ENCODE measurements around the gene TRAF7. TPM values are rescaled to one million over a fixed set of nuclear protein-coding genes. Genes with fewer than 3 reads are reported as not detected.
A peak's percentile ranks its signal among the peaks of the same experiment; 100 is the strongest.

TRAF7 gene
- total RNA-seq, 1 donor from 2014 or later: 44.2 TPM

DNA sequence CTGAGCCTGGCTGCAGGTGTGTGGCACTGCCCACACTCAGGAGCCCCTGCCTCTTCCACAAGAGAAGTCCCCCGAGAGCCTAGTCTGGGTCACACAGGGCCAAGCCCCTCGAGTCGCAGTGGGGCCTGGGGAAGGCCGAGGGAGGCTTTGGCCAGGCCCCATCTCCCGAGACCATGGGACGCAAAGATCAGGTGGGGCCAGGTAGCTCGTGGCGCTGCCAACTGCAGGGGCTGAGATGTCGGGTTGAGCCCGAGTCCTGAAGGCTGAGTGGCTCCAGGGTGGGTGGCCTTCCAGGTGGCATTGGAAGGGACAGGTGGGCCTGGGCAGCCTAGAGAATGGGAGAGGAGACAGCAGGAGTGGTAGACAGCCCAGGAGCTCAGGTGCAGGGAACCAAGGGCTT is 6.3 kb downstream of the TRAF7 start:
- ATAC-seq: no peak
- DNase-seq (ENCODE audit: low spot score): no peak

DNA sequence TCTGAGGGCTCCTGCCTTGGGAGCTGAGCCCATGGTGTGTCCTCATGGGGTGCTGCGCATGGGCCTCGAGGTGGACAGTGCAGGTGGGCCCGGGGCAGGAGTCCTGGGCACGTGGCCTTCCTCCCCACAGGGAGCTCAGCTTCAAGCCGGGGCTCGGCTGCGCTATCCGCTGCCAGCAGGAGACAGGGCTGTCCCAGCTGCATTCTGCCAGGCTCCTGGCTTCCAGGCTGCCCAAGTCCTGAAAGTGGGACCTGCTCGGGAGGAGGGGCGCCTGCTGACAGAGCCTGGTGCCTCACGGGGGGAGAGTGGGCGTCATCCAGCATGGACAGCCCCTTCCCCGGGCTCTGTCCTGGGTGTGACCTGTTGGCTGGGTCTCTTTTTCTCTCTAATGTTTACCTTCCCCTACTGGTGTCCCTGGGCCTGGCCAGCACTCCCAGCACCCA is 7.1 kb downstream of the TRAF7 start:
- no peak for ATAC-seq
- DNase-seq (ENCODE audit: low spot score): no peak

DNA sequence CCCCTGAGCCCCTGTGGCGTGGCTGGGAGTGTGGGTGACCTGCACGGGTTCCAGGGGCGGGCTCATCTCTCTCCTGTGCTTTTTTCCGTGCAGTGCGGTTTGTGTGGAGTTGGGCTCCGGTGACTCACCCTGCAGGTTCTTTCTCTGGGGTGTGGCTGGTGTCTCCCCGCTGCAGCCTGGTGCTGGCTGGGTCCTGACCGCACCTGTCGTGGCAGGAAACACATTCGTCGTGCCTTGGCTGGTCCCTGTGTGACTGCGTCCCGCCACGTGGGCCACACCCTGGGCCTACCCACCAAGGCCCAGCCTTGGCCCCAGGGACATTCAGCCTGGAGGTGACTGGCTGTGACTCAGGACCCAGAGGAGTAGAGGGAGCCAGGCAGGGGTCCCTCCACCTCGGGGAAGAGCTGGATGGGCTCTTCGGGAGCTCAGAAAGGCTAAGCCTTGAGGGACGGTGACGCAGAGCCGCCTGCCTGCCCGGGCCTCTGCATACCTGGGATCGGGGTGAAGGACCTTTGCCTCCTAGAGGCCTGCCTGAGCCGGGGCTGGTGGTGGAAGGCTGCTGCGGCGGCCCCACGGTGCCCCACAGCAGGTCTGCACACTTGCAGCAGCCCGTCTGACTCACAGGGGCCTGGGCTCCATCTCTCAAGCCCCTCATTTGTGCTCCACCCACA is 7.8 kb downstream of the TRAF7 start:
- no peak for ATAC-seq
- no peak for DNase-seq (ENCODE audit: low spot score)

DNA sequence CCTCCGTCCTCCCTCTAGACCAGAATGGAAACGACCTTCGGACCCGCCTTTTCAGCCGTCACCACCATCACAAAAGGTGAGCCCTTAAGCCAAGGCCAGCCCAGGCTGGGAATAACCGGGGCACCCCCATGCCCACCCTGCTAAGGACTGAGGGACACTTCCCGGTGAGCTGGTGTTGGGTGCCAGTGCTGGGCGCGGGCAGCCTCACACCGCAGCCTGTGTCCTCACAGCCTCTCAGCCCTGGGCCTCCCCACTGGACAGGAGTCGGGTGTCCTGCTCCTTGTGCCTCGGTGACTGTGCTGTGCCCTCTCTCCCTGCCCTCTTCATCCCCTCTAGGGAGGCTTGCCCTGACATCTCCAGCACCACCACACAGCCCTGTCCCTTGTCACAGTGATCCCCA is 10.3 kb downstream of the TRAF7 start:
- no peak for DNase-seq (ENCODE audit: low spot score)
- no peak for ATAC-seq

DNA sequence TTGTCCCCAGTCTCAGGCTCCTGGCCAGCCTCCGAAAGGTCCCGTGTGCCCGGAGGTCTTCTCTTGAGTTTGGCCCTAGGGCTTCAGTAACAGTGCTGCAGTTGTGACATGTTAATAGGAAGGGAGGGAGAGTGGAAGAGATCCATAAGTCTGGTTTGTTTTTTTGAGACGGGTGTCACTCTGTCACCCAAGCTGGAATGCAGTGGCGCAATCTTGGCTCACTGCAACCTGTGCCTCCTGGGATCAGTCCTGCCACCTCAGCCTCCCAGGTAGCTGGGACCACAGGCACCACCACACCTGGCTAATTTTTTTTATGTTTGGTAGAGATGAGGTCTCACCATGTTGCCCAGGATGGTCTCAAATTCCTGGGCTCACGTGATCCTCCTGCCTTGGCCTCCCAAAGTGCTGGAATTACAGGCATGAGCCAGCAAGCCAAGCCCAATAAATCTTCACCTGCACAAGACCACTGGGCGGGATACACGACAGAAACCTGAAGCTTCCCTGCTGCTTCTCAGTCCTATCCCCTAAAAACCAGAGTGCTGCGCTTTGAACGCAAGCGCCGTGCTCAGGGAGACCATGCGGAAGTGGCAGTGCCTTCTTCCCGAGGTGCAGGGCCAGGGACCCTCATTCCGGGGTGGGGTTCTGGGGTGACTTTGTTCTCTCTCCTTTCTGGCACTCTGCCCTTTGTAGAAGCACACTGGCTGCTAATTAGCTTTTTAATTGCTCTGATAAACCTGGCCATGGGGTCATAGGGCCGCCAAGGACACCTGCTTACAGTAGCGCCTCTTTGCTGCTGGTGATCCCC is 10.9 kb downstream of the TRAF7 start:
- DNase-seq (ENCODE audit: low spot score): peak; percentile 74
- ATAC-seq: peak; percentile 62

DNA sequence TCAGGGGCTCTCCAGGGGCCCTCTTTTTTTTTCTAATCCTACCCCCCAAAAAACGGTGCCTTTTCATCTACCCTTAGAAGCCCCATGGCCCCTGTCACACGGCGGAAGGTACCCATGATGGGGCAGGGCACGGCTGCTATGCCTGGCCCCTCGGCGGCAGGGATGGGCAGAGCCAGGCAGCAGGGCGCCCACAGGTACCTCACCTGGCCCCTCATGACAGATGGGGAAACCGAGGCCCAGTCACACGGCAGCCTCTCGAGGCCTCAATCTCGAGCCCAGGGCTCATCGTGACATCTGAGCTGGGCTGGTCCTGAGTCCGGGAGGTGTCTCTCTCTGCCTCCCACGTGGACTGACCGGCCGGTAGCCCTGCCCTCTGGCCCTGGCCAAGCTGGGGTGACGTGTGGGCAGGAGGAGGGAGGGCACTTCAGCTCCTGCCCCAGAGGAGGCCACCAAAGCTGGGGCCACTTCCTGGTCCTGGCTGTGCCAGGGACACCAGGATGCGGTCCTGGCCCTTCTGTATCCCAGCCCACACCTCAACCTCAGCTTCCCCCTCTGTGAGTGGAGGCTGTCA is 11.6 kb downstream of the TRAF7 start:
- peak; percentile 67 for DNase-seq (ENCODE audit: low spot score)
- ATAC-seq: peak; percentile 69

DNA sequence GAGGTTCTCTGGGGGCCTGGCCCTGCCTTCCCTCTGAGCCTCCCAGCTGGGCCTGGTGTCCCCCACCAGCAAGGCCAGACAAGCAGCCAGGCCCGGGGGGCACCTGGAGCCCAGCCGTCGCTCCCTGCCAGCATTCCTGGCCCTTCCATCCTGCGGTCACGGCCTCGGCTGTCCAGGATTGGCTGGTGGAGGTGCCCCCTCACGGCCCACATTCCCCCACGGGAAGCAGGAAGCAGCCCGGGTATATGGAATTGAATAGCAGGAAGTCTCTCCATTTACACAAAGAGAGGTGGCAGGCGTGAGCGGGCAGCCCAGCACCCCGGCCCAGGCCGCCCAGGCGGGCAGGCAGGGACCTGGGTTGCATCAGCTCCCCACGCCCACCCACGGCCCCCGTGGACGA is 14.5 kb downstream of the TRAF7 start:
- no peak for DNase-seq (ENCODE audit: low spot score)

DNA sequence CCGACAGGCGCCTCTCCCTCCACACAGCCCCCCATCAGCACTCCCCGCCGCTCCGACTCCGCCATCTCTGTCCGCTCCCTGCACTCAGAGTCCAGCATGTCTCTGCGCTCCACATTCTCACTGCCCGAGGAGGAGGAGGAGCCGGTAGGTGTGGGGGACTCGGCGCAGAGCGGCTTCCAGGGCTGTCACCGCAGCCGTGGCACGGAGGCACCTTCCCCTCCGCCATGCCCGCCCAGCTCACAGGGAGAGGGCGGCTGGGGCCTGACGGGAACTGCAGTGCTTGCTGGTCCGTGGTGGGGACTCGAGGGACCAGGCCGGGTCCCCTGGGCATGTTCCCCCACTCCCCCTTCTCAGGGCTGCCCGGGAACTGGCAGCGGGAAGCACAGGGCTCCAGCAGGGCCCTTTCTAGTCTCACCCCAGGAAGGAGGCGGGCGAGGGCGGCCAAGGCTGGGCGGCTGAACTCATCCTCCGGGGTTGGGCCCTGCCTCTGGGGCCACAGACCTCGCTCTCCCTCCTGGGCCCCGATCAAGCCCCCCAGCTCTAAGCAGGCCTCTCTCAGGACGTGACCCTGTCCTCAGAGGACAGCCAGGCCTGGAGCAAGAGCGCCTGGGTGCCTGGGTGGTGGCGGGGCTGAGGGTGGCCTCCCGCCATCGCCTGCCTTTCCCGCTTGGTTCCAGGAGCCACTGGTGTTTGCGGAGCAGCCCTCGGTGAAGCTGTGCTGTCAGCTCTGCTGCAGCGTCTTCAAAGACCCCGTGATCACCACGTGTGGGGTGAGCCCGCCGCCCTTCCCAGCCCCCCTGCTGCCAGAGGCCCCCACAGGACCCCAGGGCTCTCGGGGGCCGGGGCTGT is 15.2 kb downstream of the TRAF7 start:
- ATAC-seq: no peak
- no peak for DNase-seq (ENCODE audit: low spot score)

More for the DNA sequence above, 14.5 kb downstream of the TRAF7 start:
- ATAC-seq: no peak

DNA sequence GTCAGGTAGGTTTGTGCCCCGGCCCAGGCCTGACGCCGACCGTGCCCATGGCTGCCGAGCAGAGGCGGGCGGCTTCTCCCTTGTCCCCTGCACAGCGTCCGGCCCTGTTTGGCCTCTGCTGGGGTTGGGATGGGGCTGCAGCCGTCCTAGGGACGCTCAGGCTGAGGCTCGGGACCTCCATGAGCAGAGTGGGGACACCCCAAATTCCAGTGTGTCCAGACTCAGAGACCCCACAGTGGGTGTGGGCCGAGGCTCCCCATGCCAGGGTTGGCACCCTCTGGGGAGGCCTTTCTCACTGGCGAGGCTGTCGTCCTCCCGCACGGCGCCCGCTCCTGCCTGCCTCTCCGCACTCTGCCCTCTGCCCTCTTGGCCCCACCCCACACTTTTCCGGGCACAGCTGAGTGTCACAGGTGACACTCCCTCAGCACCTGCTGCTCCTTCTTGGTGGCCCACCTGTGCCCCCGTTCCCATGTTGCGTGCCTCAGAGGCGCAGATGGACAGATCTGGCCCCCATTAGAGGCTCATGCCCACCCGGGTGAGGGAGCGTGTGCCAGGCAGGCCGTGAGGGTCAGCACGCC is 16.1 kb downstream of the TRAF7 start:
- ATAC-seq: no peak
- no peak for DNase-seq (ENCODE audit: low spot score)

DNA sequence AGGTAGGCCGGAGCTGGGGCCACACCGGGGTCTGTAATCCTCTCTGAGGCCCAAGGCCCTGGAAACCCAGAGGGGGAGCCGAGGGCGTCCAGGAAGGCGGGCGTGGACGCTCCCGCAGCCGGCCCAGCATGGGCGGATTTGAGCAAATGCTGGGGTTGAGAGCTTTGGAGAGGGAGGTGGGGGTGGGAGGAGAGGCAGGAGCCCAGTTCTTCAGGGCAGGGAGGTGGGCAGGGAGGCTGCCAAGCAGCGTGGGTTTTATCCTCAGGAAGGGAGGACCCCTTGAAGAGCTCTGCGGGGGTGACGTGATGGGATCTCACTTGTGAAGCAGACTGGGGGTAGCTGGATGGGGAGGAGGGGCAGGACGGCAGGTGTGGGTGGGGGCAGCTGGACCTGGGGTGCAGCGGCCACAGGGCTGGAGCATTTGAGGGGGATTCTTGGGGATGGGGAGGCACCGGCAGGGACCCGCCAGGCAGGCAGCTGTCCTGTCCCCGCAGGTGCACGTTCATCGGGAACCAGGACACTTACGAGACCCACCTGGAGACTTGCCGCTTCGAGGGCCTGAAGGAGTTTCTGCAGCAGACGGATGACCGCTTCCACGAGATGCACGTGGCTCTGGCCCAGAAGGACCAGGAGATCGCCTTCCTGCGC is 17.2 kb downstream of the TRAF7 start:
- ATAC-seq: no peak
- no peak for DNase-seq (ENCODE audit: low spot score)

DNA sequence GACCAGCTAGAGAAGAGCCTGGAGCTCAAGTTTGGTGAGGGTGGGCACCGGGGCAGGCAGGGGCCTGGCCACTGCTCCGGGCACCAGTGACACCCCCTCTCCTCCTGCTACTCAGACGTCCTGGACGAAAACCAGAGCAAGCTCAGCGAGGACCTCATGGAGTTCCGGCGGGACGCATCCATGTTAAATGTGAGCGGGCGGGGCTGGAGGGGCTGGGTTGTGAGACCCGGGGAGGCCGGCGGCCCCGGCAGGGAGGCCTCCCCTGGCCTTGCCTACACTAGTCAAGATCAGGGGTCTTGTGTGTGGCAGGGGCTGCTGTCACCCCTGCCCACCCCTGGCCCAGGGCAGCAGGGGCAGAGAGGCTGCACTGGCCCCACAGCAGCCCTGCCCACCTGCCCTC is 17.8 kb downstream of the TRAF7 start:
- no peak for ATAC-seq
- no peak for DNase-seq (ENCODE audit: low spot score)

DNA sequence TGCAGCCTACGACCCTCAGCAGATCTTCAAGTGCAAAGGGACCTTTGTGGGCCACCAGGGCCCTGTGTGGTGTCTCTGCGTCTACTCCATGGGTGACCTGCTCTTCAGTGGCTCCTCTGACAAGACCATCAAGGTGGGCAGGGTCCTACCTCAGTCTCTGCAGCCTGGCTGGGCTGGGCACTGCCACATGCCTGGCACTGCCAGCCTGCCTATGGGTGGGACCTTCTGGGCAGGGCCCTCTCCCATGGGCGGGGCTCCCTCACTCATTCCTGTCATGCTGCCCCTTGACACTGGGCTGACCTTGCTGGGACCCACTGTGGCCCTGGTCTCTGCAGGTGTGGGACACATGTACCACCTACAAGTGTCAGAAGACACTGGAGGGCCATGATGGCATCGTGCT is 18.3 kb downstream of the TRAF7 start:
- ATAC-seq (no peak), DNase-seq (ENCODE audit: low spot score) (no peak)

DNA sequence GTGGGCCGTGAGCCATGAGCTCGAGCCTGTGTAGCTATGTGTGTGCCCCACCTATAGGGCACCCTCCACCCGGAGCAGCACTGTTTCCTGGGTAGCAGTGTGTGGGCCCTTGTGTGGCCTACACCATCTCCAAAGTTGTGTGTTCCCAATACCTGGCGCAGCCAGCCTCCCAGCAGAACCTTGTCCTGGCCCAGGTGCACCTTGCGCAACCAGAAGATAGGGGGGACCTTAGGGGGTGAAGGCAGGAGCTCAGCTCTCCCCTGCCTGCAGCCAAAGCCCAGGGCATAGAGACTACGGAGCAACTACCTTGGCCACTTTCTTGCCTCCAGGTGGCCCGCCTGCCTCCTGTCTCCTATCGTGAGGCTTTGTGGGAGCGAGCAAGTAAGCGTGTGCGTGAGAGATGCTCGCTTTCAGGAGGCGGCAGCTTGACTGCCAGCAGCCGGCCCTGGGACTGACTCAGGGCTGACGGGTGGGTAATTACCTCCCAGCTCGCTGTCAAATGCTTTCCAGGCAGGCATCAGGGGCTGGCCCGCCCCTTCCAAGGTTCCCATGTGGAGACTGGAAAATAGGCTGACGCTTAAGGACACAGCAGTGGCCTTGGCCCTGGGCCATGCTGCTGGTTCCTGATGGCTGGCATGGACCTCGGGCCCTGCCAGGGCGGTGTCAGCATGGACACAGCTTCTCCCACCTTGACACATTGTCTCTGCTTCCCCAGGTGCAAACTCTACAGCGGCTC is 19.0 kb downstream of the TRAF7 start:
- ATAC-seq: no peak

DNA sequence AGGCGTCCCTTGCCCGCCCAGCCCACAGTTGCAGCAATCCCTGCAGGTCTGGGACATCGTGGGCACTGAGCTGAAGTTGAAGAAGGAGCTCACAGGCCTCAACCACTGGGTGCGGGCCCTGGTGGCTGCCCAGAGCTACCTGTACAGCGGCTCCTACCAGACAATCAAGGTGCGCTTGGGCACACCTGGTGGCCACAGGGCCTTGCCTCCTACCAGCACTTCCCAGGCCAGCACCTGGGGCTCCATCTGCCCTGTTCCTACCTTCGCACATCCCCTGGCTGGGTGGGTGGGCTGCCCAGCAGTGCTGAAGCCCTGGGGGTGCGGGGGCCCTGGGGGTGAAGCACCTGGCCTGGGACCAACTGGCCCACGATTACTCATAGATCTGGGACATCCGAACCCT is 19.9 kb downstream of the TRAF7 start:
- DNase-seq (ENCODE audit: low spot score) (no peak), ATAC-seq (no peak)

More for the DNA sequence above, 19.0 kb downstream of the TRAF7 start:
- DNase-seq (ENCODE audit: low spot score): no peak

DNA sequence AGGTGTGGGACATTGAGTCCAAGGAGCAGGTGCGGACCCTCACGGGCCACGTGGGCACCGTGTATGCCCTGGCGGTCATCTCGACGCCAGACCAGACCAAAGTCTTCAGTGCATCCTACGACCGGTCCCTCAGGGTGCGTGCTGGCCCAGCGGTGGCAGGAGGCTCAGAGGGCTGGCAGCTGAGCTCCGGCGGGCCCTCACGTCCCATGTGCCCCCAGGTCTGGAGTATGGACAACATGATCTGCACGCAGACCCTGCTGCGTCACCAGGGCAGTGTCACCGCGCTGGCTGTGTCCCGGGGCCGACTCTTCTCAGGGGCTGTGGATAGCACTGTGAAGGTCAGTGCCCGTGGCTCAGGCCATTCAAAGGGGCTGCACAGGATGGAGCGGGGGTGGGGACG is 20.5 kb downstream of the TRAF7 start:
- DNase-seq (ENCODE audit: low spot score): no peak
- no peak for ATAC-seq

DNA sequence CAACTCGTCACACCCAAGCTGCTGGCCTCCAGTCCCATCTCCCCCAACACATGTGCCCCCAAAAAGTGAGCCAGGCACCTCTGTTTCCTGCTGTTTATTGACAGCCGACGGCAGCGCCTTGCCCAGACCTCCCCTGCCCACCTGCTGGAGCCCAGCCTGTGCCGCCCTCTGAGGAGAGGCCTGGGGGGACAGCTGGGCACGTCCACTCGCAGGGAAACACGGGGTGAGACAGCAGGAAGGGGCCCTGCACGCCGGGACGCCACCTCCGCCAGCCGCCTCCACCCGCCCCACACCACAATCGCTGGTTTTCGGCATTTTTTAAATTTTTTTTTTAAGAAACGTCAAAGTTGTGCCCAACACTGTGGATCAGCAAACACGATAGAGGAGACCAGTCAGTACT is 21.5 kb downstream of the TRAF7 start:
- ATAC-seq: no peak
- DNase-seq (ENCODE audit: low spot score): no peak

DNA sequence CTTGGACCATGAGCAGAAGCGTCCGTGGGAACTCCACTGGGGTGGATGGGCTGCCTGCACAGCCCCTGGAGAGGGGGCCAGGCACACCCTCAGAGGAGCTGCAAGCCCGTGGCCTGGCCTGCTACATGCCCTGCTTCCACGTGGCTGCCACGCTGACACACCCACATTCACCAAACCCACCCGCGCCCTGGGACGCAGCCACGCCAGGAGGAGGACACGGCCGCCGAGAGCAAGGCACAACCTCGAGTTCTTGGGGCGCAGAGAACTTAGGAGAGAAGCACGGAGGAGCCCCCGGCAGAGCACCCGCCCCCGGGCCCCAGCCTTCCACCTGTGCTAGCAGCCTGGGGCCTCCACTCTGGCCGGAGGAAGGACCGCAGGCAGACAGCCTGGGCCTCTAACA is 22.0 kb downstream of the TRAF7 start:
- DNase-seq (ENCODE audit: low spot score) (no peak), ATAC-seq (no peak)

DNA sequence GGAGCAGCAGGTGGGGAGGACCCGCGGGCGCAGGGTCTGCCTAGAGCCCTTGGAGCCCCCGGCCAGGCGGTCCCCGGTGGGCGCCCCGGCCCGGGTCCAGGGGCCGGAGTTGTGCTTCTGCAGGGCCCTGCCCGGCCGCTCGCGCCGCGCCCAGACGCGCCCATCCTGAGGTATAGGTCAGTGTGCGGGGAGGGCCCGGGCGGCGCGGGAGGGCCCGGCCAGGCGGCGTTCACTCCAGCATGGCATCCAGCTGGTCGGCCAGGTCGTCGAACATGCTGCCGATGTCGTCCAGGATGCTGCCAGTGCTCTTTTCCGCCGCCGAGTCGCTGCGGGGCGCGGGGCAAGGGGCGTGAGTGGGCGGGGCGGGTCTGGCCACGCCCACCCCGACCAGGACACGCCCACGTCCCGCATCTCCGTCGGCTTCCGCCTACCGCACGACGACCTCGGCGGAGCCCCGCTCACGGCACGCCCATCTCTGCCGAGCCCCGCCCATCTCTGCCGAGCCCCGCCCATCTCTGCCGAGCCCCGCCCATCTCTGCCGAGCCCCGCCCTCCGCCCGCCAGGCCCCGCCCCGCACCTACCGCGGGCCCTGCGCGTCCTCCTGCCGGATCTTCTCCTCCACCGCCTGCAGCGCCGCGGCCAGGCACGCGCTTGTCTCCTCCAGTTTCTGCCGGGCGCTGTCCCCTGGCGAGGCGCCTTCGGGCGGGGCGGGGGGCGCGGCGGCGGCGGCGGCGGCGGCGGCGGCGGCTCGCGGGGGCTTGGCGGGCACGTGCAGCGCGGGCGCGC is 22.9 kb downstream of the TRAF7 start:
- ATAC-seq (peak; percentile 8), DNase-seq (ENCODE audit: low spot score) (no peak)

DNA sequence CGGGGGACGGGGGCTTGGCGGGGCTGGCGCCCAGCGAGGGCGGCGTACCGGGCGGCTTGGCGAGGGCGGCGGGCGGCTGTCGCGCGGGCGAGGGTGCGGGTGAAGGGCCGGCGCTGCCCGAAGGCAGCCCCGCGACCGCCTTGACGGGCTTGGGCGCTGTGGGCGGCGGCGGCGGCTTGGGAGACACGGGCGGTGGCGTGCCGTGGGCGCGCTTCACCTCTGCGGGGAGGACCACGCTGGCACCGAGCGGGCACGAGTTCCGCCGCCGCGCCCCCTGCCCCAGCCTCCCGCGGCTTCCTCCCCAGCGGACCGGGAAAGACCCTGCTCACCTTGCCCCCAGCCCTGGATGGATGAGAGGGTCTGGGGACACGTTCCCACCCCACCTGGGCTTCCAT is 23.5 kb downstream of the TRAF7 start:
- DNase-seq (ENCODE audit: low spot score) (no peak), ATAC-seq (no peak)

Measured in left lobe of liver (tissue), 2 donors.